ENCODE measurements around the gene ESAM. TPM values are rescaled to one million over a fixed set of nuclear protein-coding genes. Genes with fewer than 3 reads are reported as not detected.

The ESAM gene
- total RNA-seq, 1 donor from 2014 or later = 84.0 TPM

DNA sequence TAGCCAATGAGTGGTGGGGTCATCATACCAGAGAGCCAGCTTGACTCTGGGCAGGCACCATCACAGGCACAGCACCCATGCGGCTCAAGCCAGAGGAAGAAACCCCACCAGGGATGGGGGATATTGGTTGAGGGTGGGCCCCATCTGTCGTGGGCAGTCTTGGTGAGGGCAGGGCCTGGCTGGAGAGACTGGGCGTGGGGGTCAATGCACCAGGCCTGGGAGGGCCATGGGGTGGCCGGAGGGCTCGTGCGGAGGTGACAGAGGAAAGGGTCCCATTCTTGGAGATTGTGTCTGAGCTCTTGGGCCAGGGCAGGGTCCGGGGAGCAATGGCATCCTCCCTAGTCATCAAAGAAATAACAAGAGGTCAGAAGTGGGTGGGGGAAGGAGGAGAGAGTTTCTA is 8.5 kb downstream of the ESAM start:
- DNase-seq (ENCODE audit: low spot score) = no peak

DNA sequence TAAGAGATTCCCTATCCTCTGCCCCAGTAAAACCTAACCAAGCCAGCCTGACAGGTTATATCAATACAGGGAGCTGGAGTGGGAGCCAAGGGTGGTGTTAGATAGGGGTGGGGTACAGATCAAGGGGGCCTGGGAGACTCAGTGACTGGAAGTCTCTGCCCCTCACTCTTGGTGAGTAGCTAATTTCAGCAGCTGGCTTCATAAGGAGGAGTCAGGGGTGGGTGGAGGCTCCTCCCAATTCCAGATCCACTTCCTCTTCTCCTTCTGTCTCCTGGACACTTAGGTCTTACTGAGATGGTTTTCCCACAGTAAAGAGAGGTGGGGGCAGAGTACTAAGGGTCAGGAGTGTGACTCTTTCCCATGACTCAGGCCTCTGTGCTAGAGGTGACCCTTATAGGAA is 8.9 kb downstream of the ESAM start:
- no peak for DNase-seq (ENCODE audit: low spot score)

DNA sequence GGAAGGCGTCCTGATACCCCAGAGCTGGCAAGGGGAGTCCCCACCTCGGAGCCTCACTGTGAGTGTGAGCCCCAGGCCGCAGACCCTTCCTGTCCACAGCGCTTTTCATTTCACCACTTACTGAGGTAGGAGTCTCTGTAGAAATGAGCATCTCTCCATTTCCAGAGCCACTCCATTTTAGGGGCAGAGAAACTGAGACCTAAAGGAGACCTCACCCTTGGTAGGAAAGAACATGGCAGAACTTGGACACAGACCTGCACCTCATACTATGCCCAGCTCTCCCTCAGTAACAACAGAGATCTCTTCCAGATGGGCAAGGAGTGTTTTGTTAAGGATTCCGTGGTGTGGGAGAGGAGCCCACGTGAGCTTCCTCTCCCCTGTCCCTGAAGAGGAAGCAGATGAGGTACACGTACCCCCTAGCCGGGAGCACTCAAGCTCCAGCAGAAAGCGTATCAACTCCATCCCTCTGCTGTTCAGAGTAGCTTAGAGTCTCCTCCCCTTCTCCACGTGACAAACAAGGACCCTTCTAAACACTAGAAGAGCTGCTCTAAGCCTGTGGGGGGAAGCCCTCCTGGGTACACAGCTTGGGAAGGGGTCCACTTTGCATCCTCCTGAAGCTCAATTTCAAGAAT is 9.5 kb downstream of the ESAM start:
- DNase-seq (ENCODE audit: low spot score) = no peak

DNA sequence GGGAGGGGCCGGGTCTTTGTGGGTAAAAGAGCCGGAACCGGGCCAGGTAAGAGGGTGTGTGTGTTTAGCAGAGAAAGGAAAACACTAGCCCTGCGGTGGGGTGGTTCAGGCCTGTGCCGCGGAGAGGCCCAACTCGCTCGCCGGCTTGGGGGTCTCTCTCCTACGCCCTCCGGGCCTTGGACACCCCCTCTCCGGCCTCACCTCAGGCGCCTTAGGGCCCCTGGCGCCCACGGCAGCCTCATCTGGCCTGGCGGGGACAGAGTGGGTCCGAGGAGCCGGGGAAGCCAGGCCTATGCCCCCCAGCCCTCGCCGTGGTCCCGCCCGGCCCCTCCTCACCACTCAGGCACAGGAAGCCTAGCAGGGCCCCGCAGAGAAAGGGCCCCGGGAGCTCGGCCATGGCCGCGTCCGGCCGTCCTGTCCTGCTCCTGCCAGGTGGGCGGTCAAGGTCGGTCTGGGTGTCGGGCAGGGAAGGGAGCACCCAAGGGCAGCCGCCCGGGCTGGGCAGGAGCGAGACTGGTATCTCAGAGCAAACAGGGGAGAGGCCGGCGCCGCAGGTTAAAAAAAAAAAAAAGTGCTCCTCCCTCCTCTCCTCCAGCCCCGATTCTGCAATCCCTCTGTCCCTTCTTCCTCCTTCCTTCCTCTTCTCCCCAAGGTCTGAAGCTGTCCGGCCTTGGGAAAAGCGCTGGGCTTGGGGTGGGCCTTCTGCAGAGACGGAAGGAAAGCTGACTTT is 10.2 kb downstream of the ESAM start, which contains the start of gene VSIG2:
Gene VSIG2 (minus strand): TSS at position 515 of the 730 bp plus-strand sequence. CDS start 118 bp downstream, at position 397.
- DNase-seq (ENCODE audit: low spot score) = no peak

DNA sequence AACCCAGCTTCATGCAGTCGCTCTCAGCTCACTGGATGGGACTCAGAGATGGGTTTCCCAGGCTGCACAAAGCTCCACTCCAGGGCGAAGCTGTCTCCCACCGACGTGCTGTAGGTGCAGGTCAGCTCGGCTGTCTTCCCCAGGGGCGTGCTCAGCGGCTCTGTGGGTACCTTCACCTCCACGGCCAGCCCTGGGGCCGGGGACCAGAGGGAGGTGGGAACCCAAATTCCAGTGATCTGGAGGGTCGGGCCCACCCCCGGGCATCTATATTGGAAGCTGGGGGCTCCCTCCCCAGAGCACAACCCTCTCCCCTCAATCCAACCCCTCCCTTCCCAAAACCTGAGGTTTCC is 10.7 kb downstream of the ESAM start:
- DNase-seq (ENCODE audit: low spot score) = no peak

DNA sequence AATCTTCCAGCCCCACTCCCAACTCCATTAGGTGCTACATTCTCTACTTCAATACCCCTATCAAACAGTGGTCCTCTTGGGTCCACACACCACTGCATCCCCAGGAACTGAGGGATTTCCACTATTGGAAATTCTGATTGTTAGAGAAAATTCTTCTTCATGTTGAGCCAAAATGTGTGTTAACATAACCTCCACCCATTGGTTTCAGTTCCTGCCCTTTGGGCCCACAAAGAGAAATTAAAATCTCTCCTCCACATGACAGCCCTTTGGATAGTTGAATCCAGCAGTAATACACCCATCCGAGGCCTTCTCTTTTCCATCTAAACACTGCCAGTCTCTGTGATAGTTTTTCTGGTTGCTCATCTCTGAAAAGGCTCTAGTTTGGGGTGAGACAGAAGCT is 12.2 kb downstream of the ESAM start:
- no peak for DNase-seq (ENCODE audit: low spot score)

DNA sequence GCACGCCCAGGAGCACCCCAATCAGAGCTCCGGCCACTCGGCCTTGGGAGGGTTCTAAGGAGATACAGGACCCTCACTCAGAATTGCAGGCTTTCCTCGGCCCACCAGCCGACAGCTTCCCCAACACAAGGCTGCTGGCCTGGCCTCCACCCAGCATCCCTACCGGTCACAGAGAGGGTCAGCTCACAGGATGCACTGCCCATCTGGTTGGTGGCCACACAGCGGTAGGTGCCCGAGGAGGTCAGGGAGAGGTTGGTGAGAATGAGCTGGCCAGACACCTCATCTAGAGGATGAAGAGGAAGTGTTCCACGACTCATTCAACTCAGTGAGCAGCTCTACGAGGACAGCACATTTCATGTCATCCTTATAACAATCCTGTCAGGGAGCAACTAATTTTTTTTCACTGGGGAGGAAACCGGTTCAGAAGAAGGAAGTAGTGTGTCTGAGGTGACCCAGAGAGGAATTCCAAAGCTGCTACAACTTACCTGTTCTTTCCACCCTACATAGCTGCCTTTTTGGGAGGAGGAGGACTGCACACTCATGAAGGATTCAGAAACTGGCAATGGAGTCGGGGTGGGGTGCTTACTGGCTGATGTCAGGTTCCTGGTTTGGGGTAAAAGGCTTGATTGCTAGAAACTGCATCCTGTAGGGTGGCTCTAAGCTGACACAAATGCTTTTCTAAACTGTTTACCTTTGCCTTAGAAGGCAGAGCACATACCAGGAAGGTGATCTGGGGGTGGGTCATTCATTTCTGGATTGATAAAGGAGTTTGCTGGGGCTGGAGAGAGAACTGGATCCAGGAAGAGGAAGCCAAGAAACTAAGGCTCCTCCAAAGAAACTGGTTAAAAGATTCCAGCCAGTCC is 13.4 kb downstream of the ESAM start:
- DNase-seq (ENCODE audit: low spot score) = no peak

DNA sequence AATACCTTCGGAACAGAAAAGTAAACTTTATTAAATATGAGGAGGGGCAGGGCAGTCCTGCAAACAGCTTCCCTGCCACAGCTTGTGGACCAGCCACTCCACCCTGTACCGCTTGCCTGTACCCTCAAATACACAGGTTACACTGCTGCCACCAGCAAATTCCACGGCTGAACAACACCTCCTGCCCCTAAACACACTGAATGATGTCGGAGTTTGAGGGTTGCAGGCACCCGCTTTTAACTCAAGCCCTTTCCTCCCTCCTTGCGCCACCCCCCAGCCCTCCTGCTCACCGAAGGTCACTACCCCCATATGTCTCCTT is 14.0 kb downstream of the ESAM start:
- no peak for DNase-seq (ENCODE audit: low spot score)

DNA sequence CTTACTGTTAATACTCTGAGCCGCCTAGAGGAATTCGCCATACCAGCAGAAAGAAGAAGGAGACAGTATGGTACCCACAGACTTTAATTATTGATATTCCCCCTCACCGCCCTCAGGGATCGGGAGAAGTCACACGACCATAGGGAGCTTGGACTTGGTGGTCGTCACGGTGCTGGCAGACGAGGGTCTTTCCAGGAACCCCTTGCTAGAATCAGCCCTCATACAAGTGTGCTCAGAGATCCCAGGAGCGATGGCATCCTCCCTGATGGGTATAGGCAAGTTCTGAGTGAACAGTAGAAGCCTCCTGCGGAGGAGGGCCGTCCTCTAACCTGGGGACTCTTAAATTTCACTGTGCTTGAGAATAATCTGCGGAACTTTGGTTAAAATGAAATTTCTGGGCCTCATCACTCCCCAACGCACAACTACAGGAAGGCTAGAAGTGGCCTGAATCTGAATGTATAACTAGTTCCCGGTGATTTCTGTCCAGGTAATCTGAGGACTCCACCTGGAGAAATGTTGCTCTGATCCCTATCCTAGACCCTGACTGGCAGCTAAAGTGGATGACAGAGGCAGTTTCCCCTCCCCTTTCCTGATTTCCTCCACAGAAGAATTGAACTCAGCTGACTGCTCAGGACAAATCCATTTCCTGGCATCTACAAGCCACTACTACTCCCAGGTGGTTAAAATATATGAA is 14.5 kb downstream of the ESAM start:
- no peak for DNase-seq (ENCODE audit: low spot score)

DNA sequence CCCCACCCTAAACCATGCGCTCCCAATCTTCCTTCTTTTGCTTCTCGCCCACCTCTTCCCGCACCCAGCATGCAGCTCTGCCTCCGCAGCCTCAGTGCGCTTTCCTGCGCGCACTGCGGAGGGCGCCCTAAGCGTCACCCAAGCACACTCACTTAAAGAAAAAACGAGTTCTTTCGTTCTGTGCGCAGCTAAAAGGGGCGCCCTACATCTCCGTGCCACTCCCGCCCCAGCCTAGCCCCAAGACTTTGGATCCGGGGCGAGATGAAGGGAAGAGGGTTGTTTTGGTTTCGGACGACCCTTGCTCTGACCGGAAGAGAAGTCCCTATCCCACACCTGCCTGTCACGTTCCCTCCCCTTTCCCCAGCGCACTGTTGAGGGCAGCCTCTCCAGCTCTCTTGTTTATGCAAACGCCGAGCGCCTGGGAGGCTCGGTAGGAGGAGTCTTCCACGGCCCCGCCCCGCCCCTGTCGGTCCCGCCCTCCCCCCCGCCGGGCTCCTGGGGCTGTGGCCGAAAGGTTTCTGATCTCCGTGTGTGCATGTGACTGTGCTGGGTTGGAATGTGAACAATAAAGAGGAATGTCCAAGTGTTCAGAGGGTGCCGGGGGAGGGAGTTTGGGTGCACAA is 15.4 kb downstream of the ESAM start:
- DNase-seq (ENCODE audit: low spot score) = no peak

DNA sequence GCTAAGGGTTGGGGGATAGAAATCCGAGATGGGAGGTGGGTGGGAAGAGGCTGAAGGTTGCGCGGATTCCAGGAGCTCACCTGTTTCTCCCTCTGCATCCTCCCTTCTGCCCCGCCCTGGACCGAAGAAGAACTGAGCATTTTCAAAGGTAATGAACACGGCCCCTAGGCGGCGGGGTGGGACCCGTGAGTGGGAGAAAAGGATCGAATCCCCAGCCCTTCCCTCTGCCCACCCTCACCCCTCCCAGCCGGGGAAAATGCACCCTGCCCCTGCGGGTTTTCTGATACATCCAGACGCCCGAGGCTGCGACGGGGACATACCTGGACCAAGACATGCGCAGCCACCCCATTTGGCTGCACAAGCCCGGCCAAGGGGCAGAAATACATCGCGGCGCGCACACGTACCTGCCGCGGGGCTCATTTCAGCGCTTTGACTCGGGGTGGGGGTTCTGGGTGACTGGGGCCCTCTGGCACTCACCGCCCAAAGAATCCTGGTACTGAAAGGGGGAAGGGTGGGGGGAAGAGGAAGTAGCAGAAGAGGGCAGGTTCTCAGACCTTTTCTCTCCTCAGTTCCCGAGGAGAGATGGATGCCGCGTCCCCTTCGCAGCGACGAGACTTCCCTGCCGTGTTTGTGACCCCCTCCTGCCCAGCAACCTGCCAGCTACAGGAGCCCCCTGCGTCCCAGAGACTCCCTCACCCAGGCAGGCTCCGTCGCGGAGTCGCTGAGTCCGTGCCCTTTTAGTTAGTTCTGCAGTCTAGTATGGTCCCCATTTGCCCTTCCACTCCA is 16.1 kb downstream of the ESAM start:
- no peak for DNase-seq (ENCODE audit: low spot score)

DNA sequence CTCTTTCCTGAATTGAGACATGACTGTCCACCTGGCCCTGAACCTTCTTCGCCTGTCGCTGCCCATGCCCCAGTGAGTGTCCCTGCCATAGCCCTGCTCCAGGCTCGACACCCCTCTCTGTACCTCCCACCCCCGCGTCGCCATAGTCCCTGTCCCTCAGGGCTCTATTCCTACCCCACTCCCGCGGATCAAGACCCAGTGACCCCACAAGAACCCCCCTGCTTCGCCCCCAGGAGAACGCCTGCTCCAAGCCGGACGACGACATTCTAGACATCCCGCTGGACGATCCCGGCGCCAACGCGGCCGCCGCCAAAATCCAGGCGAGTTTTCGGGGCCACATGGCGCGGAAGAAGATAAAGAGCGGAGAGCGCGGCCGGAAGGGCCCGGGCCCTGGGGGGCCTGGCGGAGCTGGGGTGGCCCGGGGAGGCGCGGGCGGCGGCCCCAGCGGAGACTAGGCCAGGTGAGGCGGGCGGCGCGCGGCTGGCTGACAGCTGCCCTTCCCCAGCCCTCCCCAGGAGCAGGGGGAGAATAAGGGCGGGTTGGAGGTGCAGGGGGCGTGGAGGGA is 16.7 kb downstream of the ESAM start:
- DNase-seq (ENCODE audit: low spot score) = no peak

DNA sequence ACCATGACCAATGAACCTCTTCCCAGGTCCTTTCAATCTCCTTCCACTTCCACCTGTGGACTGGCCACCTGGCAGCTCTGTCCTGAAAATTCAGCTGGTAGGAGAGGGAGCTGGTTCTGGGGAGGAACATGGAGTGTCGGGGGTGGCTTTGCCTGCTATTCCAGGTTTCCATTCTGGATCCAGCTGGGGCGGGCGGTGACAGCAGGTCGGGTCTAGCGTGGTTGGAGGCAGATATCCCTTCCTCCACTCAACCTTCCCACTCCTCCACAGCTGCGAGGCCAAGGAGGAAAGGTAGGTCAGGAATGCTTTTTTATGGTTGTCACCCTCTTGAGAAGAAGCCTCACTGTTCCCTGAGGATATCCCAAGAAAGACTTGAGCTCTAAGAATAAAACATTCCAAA is 19.0 kb downstream of the ESAM start:
- no peak for DNase-seq (ENCODE audit: low spot score)

DNA sequence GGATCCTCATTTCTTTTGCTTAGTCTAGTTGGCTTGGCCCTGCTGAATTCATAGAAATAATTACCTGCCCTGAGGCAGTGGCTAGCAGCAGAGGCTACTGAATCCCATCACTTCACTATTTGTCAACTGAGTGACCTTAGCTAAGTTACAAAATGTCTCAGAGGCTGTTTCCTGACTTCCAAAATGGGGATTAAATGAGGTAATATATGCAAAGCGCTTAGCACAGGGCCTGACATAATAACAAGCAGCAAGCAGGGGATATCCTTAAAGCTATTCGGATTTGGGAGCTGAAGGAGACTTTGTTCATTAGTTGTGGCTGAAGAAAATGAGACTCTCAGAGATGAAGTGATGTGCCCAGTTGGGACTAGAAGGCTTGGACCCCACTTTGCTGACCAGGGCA is 19.5 kb downstream of the ESAM start:
- no peak for DNase-seq (ENCODE audit: low spot score)

DNA sequence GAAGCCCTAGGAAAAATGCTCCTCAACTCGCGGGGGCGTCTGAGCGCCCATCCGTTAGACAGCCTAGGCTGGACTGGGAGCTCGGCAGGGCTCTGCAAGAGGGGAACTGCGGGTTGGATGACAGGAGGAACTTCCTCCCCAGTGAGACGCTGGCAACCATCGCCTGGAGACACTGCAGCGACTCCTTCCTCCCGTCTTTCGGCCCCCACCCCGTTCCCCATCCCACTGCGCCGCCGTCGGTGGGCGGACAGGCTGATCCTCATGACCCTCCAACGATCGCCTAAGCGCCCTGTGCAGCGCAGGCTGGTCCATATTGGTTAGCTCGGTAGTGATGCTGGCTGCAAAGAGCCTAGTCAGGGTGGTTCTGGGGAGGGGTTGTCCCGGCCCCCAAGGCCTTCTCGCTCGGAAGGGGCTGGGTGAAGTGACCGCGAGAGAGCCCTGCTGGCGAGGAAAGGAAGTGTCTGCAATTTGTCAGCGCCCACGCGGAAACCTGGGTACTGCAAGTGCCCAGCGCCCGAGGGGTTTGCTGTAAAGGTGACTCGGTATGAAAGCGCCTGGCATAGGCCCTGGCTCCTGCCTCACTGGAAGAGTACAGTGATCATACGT is 21.7 kb downstream of the ESAM start:
- no peak for DNase-seq (ENCODE audit: low spot score)

DNA sequence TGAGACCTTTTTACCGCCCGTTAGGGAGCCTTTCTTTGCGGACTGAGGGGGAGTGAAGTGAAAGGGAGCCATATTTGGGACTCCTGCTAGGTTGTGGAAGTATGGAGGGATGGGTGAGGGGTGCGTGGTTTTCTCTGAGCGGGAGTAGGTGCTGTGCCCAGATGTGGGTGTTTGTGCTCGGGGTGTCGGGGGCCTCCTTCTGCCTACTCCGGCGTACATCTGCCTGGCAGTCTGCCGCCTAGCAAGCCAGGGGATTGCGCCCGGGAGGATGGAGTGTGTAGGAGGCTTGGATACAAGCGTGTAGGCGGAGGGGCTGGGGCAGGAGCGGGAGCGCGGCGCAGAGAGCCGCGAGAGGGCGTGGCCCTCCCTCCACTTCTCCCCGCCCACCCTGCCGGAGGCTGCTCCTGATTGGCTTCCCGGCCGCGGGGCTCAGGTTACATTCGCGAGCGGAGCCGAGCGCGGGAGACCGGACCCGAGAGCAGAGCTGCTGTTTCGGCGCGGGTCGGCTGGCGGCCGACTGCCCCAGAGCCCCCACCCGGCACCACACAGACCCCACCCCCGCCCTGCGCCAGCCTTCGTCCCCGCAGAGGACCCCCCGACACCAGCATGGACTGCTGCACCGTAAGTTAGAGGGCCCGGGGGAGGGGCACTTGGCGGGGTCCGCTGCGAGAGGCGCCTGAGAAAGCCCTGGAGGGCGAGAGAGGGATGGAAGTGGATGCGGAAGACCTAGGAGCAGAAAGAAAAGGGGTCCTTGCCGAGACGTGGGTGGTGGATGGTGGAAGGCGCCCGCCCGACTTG is 22.4 kb downstream of the ESAM start, which contains the start of gene NRGN:
Gene NRGN (plus strand): TSS at position 464 of the 798 bp plus-strand sequence. CDS start 143 bp downstream, at position 607.
- no peak for DNase-seq (ENCODE audit: low spot score)

DNA sequence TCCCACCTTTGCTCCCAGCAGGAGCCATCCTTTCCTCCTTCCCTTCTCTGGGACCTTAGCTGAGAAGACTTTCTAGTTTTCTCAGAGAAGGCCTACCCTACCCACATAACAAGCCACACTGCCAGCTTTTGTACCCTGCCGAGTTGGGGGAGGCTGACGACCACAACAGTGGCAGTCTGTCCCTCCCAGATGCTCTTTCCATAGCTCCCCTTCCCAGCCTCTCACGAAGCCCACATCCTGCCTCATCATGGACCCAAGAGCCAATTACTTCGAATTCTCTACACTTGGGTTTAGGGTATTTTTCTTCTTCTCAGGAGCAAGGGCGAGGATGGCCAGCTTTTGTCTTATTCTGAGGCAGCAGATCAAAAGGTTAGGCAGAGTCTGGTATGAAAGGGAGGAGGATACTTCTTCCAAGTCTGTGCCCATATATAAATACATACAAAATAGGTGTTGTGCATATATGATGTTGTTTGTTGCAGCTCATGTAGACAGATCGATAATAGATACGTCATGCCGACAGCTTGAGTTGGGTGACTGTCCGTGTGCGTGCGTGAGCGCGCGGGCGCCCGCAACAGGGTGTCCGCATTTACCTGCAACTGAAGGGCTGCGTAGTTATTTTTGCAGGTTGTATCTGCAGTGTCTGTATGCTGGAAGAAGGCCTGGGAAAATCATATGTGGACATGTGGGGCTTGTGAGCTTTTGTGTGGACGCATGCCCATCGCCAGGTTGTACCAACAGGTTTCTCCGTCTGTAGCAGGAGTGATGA is 23.2 kb downstream of the ESAM start:
- DNase-seq (ENCODE audit: low spot score) = no peak
